AG08395 (cell line): ENCODE measurements around the gene CBR3.
A peak's percentile ranks its signal among the peaks of the same experiment; 100 is the strongest.
"Not testable (repeated sequence)": the region's sequence is repeated elsewhere in the genome, so short reads cannot be mapped to it uniquely, and the experiment has no call there.

Source experiments
- DNase-seq: peaks from one replicate; pipeline ENCODE4 v3.0.0; 2012; ENCODE audit warnings: mixed read lengths, low spot score

Gene CBR3

DNA sequence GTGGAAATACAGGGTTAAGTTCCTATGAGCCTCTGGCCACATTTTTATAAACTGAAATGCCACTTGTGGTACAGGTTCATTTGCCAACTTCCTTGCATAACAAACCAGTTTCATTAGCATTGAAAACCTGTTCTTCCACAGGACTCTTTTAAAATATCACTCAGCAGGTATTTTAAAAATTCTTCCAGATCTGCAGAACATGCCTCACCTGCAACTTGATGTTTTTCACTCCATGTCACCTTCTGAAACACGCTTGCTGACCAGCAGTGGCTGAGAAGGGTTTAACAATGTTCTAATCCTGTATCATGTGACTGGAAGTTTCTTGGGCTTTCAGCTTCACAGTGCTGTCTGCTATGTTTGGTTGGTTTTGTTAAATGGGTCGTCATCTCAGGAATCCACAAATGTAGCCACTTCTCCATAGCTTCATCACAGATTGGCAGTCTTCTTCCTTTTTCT, 17.6 kb upstream of the CBR3 start:
- no peak for DNase-seq

GRCh38 chr21:36120304-36120888, 14.5 kb upstream of the CBR3 start:
- peak; percentile 52 for DNase-seq

- no peak for DNase-seq
These were observed 11.9 kb upstream of the CBR3 start for GRCh38 chr21:36122977-36123376.

- no peak for DNase-seq
These were observed 10.5 kb upstream of the CBR3 start for GRCh38 chr21:36124395-36124794.

DNA sequence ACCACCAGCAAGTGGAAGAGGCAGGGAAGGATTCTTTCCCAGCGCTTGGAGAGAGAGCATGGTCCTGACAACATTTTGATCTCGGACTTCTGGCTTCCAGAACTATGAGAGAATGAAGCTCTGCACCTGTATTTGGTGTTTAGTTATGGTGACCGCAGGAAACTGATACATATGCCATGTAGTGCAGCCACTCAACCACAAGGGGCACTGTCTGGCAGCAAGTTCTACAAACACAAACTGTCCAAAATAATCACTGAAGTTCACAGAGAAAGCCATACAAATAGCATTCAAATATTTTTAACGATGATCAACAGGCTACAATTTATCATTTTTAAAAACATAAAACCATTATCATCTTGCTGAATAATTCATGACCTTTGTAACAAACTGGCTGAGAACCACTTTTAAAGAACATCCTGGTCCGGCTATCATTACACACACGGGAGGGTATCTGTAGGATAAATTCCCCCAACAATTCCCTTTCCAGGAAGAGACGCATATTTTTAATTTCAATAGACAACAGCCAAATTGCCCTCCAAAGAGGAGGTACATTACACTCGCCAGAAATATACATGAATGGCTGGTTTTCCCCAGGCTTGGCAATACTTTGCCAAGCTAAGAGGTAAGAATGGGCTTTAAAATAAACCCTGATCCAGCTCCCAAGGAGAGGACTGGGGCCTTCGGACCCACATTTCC, 9.2 kb upstream of the CBR3 start:
- peak; percentile 58 for DNase-seq

GRCh38 chr21:36126208-36126565, 8.7 kb upstream of the CBR3 start:
- DNase-seq, result no peak

- DNase-seq, result no peak
These were observed 8.2 kb upstream of the CBR3 start for GRCh38 chr21:36126621-36127110.

GRCh38 chr21:36127250-36127904, 7.5 kb upstream of the CBR3 start:
- DNase-seq, result no peak

- DNase-seq, result no peak
These were observed 6.9 kb upstream of the CBR3 start for GRCh38 chr21:36127977-36128376.

GRCh38 chr21:36129219-36129618, 5.7 kb upstream of the CBR3 start:
- DNase-seq, result no peak

DNA sequence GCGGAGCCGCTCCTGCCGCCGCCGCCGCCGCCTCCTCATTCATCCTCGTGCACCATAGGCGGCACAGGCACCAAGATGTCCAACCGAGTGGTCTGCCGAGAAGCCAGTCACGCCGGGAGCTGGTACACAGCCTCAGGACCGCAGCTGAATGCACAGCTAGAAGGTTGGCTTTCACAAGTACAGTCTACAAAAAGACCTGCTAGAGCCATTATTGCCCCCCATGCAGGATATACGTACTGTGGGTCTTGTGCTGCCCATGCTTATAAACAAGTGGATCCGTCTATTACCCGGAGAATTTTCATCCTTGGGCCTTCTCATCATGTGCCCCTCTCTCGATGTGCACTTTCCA, 4.5 kb upstream of the CBR3 start:
- not testable (repeated sequence) for DNase-seq

GRCh38 chr21:36130839-36131238, 4.0 kb upstream of the CBR3 start:
- not testable (repeated sequence) for DNase-seq

- no peak for DNase-seq
These were observed 2.2 kb upstream of the CBR3 start for GRCh38 chr21:36132696-36133095.

- DNase-seq, result peak; percentile 87
These were observed 668 bp downstream of the CBR3 start for GRCh38 chr21:36135391-36136102.

DNA sequence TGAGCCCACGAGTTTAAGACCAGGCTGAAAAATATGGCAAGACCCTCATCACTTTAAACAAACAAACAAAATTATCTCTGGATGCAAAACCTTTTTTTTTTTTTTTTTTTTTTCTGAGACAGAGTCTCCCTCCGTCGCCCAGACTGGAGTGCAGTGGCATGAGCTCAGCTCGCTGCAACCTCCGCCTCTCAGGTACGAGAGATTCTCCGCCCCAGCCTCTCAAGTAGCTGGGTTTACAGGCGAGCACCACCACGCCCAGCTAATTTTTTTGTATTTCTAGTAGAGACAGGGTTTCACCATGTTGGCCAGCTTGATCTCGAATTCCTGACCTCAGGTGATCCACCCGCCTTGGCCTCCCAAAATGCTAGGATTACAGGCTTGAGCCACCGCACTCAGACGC, 4.9 kb downstream of the CBR3 start:
- not testable (repeated sequence) for DNase-seq

DNA sequence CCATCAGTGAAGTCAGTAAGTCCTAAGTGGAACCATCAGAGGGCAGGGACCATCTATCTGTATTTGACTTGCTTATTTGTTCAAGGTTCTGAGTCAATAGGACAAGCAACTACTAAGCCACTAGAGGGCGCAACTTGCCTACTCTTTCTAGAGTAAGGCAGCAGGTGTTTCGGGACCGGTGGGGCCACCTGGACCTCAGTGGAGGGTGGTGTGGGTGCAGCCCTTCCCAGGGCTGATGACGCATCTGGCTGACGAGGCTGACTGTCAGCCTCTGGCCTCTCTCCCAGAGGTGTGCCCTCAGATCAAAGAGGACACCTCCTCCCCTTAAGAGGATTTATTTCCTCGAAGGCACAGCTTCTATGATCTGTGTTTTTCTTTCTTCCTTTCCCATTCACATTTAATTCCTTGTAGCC, 6.6 kb downstream of the CBR3 start:
- peak; percentile 56 for DNase-seq

GRCh38 chr21:36144233-36144632, 9.4 kb downstream of the CBR3 start:
- not testable (repeated sequence) for DNase-seq

DNA sequence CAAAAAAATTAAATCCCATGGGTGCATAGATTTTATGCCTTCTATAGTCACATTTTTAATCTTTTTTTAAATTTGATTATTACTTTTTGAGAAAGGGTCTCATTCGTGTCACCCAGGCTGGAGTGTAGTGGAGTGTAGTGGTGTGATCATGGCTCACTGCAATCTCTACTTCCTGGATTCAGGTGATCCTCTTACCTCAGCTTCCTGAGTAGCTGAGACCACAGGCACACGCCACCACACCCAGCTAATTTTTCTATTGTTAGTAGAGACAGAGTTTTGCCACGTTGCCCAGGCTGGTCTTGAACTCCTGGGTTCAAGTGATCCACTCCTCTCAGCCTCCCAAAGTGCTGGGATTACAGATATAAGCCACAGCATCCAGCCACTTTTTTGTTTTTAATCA, 10.4 kb downstream of the CBR3 start:
- DNase-seq, result no peak

GRCh38 chr21:36147911-36148310, 13.0 kb downstream of the CBR3 start:
- no peak for DNase-seq

DNA sequence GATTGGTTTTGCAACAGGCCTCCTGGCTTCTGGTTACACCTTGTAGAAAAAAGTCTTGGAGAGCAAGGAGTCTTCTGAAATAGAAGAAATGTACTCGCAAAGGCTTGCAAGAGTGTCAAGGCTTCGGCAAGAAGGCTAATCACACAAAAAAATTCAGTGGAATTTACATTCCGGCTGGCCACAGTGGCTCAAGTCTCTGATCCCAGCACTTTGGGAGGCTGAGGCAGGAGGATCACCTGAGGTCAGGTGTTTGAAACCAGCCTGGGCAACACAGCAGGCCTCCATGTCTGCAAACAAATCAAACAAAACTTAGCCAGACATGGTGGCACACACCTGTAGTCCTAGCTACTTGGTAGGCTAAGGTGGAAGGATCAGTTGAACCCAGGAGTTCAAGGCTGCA, 14.0 kb downstream of the CBR3 start:
- no peak for DNase-seq

DNA sequence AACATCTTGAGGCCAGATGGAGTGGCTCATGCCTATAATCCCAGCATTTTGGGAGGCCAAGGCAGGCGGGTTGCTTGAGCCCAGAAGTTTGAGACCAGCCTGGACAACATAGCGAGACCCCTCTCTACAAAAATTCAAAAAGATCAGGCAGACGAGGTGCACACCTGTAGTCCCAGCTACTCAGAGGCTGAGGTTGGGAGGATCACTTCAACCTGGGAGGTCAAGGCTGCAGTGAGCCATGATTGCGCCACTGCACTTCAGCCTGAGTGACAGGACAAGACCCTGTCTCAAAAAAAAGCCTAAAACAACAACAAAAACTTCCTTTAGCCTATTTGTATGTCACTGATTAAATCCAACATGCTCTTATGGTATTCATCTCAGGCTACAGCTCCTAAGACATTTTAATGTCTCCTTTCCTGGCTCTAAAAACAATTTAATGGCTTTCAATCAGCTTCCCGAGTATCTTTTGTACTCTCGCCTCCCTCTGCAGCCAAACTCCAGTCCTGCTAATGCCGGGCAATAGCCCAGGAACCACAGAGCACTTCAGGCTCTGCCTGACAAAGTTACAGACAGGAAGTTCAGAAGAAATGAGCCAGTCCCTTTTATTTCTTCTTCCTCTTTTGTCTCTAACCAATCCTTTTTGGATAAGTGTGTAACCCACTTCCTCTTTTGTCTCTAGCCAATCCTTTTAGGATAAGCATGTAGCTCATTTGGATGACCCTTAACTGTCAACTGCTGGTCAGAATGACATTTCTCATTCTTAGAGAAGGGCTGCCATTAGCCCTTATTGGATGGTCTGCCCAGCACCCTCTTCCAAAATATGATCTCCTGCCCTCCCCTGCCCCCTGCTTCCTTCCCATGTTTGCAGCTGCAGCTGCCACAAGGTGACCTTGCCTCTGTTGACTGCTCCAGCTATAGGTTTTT, 15.2 kb downstream of the CBR3 start:
- peak; percentile 63 for DNase-seq
